ENCODE results near the gene C11orf91.

GRCh38 chr11:33684003-33684706 is 16.5 kb downstream of the C11orf91 start:
- no peak for TF ChIP-seq POLR2A (IDR thresholded peaks at IDR 0.05; ENCODE audit: low read depth, low read length)
- TF ChIP-seq POLR2AphosphoS5 (IDR thresholded peaks at IDR 0.05; ENCODE audit: low read depth, low read length) = no peak

All from GM12892 (cell line).